ENCODE data around the gene UBE2V1.
"Not testable (repeated sequence)": the region's sequence is repeated elsewhere in the genome, so short reads cannot be mapped to it uniquely, and the experiment has no call there.

Gene UBE2V1

DNA sequence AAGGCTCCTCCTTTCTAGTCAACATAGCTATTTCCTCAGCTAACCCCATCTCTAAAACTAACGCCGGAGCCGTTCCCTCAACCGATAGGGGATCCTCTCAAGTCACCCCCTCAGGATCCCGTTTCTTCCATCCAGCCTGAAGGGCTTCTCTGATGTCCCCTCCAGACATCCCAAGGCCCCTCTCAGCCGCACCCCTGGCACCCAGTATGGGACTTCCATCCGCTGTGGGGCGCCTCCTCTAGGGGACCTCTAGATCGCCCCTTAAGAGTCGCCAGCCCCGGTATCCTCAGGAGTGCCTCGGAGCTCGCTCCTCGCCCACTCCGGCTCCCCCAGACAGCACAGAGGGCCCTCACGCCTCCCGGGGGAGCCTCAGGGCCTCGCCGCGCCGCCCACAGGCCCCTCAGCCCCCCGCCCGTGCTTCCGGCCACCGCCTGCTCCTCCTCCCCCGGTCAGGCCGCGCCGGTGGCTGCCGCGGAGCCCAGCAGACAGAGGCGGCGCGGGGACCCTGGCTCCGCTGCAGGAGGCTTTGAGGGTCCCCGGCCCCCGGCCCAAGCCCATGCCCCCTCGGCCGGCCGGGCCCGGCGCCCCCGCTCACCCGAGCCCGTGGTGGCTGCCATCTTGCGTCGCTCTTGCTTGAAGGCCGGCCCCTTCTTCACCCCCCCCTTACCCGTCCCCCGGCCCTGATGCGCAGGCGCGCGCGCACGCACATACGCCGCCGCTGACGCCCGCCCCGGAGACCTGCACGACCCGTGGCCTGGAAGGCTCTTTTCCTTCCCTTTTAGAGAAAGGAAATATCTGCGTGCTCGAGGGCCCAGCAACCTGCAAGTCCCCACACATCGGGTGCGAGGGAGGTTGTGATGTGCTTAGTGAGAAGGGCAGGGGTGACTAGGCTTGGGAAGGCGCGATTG, at the start of gene UBE2V1:
Gene UBE2V1, minus strand, starts transcription at position 639 of the 908 bp plus-strand sequence. Its CDS starts 22 bp downstream, at position 617.
- DNase-seq (ENCODE audit: low read depth in 1 of 2, low spot score in 1 of 2), result peak; percentile 79 to 85

GRCh38 chr20:50161494-50161893, 48.5 kb upstream of the UBE2V1 start:
- not testable (repeated sequence) for DNase-seq (ENCODE audit: low read depth in 1 of 2, low spot score in 1 of 2)

DNA sequence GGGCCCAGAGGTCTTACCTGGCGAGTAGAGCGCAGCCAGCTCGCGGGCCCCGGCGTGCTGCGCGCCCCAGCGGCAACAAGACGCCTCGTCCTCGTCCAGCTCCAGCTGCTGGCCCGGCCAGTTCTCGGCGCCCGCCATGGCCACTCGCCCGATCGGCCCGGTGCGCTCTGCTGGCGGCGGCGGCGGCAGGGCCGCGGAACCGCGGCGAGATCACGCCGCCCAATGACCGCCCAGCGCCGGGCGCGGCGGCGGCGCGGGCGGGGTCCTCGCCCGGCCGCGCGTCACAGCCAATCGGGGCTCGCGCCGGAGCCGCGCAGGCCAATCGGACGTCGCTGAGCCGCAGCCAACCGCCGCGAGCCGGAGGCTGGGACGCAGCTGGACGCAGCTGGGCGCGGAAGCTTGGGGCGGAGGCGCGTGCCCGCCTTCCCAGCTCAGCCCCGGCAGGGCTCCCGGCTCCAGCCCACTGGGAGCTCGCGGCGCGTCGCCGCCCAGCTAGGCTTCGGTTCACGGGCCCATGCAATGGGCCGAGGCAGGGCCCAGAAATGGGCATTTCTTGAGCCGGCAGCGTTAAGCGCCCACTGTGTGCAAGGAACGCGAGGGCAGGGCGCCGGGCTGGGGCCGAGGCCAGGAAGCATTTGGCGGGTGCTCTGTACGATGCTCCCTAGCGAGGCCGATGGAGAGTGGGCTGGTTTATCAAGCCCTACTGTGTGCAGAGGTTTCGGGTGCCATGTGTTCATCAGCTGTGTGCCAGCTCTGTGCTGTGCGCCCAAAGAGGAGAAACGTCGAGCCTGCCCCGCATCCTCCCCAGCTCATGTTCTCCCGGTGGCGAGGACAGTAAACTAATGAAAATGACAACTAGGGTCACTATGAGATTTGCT, 40.8 kb upstream of the UBE2V1 start, which contains the start of gene PEDS1:
Gene PEDS1, minus strand, starts transcription at position 224 of the 878 bp plus-strand sequence. Its CDS starts 86 bp downstream, at position 138.
- peak; percentile 61 to 74 for DNase-seq (ENCODE audit: low read depth in 1 of 2, low spot score in 1 of 2)

- DNase-seq (ENCODE audit: low read depth in 1 of 2, low spot score in 1 of 2), result no peak
Observed at GRCh38 chr20:50153153-50153499, 40.2 kb upstream of the UBE2V1 start.

GRCh38 chr20:50152394-50153152, 39.6 kb upstream of the UBE2V1 start:
- DNase-seq (ENCODE audit: low read depth in 1 of 2, low spot score in 1 of 2), result no peak

DNA sequence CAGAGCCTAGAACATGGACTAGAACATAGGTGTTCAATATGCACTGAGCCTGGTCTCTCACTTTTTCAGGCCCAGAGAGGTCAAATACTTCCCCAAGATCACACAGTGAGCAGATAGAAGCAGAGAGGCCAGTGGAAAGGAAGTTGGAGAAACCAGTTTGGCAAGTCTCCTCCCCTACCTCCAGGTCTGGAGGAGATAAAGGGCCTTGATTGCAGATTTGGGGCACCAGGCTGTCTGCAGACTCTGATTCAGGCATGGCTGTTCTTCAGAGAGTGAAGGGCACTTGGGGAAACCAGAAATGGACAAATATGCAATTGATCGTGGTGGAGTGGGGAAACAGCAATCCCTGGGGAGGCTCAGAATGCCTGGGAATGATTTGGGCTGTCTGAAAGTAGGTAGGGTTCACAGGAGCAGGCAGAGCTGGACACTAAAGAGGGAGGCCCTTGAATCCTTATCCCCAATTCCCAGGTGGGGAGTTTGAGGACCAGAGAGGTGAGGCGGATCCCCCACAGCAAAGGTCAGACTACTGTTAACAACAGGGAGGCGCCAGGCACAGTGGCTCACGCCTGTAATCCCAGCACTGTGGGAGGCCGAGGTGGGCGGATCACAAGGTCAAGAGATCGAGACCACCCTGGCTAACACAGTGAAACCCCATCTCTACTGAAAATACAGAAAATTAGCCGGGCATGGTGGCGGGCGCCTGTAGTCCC, 38.2 kb upstream of the UBE2V1 start:
- no peak for DNase-seq (ENCODE audit: low read depth in 1 of 2, low spot score in 1 of 2)

- DNase-seq (ENCODE audit: low read depth in 1 of 2, low spot score in 1 of 2), result no peak
Observed at GRCh38 chr20:50149481-50150254, 36.7 kb upstream of the UBE2V1 start.

GRCh38 chr20:50146732-50147662, 34.0 kb upstream of the UBE2V1 start:
- DNase-seq (ENCODE audit: low read depth in 1 of 2, low spot score in 1 of 2), result peak; percentile 52 to 64

- no peak for DNase-seq (ENCODE audit: low read depth in 1 of 2, low spot score in 1 of 2)
Observed at GRCh38 chr20:50146214-50146613, 33.3 kb upstream of the UBE2V1 start.

DNA sequence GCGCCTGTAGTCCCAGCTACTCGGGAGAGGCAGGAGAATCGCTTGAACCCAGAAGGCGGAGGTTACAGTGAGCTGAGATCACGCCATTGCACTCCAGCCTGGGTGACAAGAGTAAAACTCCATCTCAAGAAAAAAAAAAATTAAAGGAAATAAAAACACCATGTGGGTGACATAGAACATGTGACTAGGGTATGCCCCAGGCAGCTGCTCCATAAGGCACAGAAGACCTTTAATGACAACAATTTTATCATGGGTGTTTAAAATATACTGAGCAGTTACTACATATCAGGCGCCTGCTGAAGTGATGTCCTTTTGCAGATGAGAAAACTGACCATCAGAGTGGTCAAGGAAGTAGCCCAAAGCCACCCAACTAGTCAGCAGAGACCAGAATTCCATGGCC, 32.6 kb upstream of the UBE2V1 start:
- no peak for DNase-seq (ENCODE audit: low read depth in 1 of 2, low spot score in 1 of 2)

DNA sequence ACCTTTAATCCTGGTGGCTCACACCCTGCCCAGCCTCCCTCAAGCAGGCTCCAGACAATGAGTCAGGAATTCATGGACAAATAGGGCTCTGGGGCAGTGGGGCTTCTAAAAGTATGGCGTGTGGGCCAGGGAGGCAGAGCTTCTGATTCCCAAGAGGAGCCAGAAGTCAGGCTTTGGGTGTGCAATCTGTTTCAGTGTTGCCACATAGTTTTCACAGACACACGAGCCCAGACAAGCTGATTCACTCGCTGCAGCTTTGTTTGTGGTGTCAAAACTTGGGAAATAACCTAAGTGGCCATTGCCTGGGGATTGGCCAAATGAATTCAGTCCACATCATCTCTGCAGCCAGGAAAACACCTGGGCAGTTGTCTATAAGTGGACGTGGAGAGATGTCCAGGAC, 31.4 kb upstream of the UBE2V1 start:
- DNase-seq (ENCODE audit: low read depth in 1 of 2, low spot score in 1 of 2), result no peak

DNA sequence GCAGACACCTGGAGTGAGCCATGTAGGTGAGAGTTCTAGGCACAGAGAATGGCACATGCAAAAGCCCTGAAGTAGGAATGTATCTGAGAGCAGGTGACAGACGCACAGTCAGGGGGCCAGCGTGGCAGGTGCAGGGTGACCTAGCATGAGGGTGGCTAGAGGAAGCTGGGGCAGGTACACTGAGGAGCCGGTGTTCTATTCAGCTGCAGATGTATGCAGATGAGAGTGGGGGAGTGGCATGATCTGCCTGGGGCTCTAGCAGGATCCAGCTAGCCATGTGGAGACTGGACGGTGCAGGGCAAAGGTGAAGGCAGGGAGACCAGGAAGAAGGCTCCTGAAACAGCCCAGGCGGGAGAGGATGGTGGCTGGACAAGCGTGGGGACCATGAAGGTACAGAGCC, 29.9 kb upstream of the UBE2V1 start:
- DNase-seq (ENCODE audit: low read depth in 1 of 2, low spot score in 1 of 2), result no peak

DNA sequence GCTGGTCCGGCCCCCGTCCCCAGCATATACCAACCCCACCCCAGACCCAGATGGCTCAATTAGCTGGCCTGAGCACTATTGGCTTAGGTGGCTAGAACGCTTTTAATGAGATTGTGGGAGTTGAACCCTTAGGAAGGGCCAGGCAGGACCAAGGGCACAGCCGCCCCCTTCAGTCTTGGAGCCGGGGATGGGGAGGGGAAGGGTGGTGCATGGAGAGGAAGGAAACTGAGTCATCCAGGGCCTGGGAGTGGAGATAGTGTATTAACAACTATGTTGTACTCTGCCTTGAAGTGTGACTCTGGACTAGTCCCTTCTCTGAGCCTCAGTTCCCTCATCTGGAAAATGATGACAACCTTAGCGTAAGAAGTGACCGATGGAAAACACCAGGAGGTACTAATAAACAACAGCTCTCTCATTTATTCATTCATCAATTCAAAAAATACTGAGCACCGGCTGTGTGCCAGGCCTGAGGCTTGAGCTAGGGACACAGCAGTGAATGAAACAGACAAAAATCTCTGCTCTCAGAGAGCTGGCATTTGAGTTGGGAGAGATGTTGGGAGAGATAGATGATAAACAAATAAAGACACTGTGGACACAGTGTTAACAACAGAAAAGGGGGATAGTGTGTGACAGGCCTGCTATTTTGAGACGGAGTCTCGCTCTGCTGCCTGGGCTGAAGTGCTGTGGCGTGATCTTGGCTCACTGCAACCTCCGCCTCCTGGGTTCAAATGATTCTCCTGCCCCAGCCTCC, 29.0 kb upstream of the UBE2V1 start:
- DNase-seq (ENCODE audit: low read depth in 1 of 2, low spot score in 1 of 2), result no peak

GRCh38 chr20:50141018-50141675, 28.2 kb upstream of the UBE2V1 start:
- DNase-seq (ENCODE audit: low read depth in 1 of 2, low spot score in 1 of 2), result no peak

- DNase-seq (ENCODE audit: low read depth in 1 of 2, low spot score in 1 of 2), result no peak
Observed at GRCh38 chr20:50140339-50140859, 27.4 kb upstream of the UBE2V1 start.

DNA sequence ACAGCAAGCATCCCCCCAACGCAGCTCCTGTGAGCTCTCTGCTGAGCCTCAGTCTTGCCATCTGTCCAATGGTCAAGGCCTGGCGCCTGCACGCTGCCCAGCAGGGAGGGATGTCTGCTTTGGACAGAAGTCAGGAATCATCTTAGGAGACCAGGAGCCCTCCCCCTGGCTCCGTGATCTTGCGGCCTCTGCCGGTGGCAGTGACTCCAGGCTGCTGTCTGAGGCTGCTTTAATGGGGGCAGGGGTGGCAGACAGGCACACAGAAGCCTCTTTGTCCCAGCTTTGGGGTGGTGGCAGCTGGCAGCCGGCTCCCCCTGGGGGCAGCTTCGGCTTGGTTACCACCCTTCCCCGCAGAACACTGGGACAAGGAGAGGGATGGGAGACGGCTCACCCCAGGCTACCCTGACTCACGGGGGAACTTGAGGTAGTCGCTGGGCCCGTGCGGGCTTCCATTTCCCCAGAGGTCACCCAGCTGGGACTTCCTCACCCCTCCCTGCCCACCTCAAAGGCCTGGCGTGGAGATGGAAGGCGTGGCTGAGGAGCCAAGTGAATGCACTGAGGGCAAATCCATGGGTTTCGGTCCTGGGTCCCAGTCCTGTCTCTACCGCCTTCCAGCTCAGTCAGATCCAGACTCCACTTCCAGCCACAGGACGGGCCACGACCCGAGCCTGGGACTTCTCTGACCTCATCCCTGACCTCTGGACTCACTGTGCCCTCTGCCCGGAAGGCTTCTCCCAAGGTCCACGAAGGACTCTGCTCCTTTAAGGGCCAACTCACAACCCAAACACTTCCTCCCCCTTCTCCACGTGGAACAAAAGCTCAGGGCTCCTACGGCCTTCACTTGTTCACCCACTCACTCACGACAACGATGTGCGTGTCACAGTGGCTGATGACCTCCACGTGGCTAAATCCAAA, 25.8 kb upstream of the UBE2V1 start:
- no peak for DNase-seq (ENCODE audit: low read depth in 1 of 2, low spot score in 1 of 2)

Data from activated CD4-positive, alpha-beta T cell treated with anti-CD3 and anti-CD28 coated beads, Interleukin-2, amount 50 U/mL, for 24 hours (primary cell).